Mesendoderm (in vitro differentiated cells): ENCODE data around the gene AVP. TPM values are rescaled to one million over a fixed set of nuclear protein-coding genes. Genes with fewer than 3 reads are reported as not detected.

Source experiments
- DNase-seq: peaks from one replicate; pipeline ENCODE4 v3.0.0; 2013
- H2AK5ac ChIP-seq: 2 replicates; pipeline ENCODE4 v1.6.1; 2013; ENCODE audit warnings: low read length, inconsistent platforms
- H2BK120ac ChIP-seq: 2 replicates; pipeline ENCODE4 v1.6.1; 2013; ENCODE audit warnings: low read depth, mild to moderate bottlenecking, low read length, moderate library complexity, mixed read lengths
- H2BK15ac ChIP-seq: replicated peaks from 2 replicates; pipeline ENCODE4 v1.6.1; 2013; ENCODE audit warnings: low read depth, mild to moderate bottlenecking, moderate library complexity
- H2BK5ac ChIP-seq: 2 replicates; pipeline ENCODE4 v1.6.1; 2013; ENCODE audit warnings: low read length, inconsistent platforms
- H3K18ac ChIP-seq: 2 replicates; pipeline ENCODE4 v1.6.1; 2013; ENCODE audit warnings: mild to moderate bottlenecking, low read length, mixed read lengths
- H3K23ac ChIP-seq: one replicate; pipeline ENCODE4 v1.6.1; 2013; ENCODE audit warnings: low read length
- H3K27ac ChIP-seq: 2 replicates; pipeline ENCODE4 v1.5.1; 2013; ENCODE audit warnings: low read depth, mild to moderate bottlenecking, inconsistent platforms, low read length, moderate library complexity
- H3K27me3 ChIP-seq: 2 replicates; pipeline ENCODE4 v1.6.1; 2013; ENCODE audit warnings: low read length, control low read depth, mild to moderate bottlenecking, inconsistent platforms; ENCODE audit not compliant: insufficient read depth, poor library complexity
- H3K36me3 ChIP-seq: 2 replicates; pipeline ENCODE4 v1.6.1; 2013; ENCODE audit warnings: low read length, inconsistent platforms; ENCODE audit not compliant: control insufficient read depth, insufficient read depth
- H3K4ac ChIP-seq: one replicate; pipeline ENCODE4 v1.6.1; 2013; ENCODE audit warnings: low read depth, mild to moderate bottlenecking, low read length, moderate library complexity
- H3K4me1 ChIP-seq: 2 replicates; pipeline ENCODE4 v1.6.1; 2013; ENCODE audit warnings: low read depth, low read length, inconsistent platforms; ENCODE audit not compliant: control insufficient read depth
- H3K4me2 ChIP-seq: 2 replicates; pipeline ENCODE4 v1.6.1; 2013; ENCODE audit warnings: low read length
- H3K4me3 ChIP-seq: 2 replicates; pipeline ENCODE4 v1.5.1; 2013; ENCODE audit warnings: mild to moderate bottlenecking, low read length
- H3K56ac ChIP-seq: one replicate; pipeline ENCODE4 v1.6.1; 2013; ENCODE audit warnings: low read length
- H3K79me1 ChIP-seq: 2 replicates; pipeline ENCODE4 v1.6.1; 2013; ENCODE audit warnings: low read length, inconsistent platforms
- H3K79me2 ChIP-seq: 2 replicates; pipeline ENCODE4 v1.6.1; 2013; ENCODE audit warnings: mild to moderate bottlenecking, low read length; ENCODE audit not compliant: control insufficient read depth, insufficient read depth
- H3K9ac ChIP-seq: 2 replicates; pipeline ENCODE4 v1.6.1; 2013; ENCODE audit warnings: low read length, inconsistent platforms
- H4K5ac ChIP-seq: one replicate; pipeline ENCODE4 v1.6.1; 2013; ENCODE audit warnings: low read length
- H4K8ac ChIP-seq: one replicate; pipeline ENCODE4 v1.6.1; 2013; ENCODE audit warnings: low read depth, mild to moderate bottlenecking, control low read depth, low read length, moderate library complexity
- WGBS: extraction: QIAGEN DNeasy Blood & Tissue Kit; methylation state at CpG from one replicate; pipeline ENCODE4 v1.1.7; 2013; ENCODE audit warnings: low lambda C conversion rate, missing lambda C conversion rate; ENCODE audit not compliant: insufficient coverage; ENCODE audit errors: extremely low coverage; 5-methylcytosine and 5-hydroxymethylcytosine counted together
- polyA plus RNA-seq, 2 experiments: library from polyadenylated mRNA; stranded (reverse); fragments of 200-250 nt; gene quantifications; one replicate each; pipeline ENCODE4 v1.2.3, GENCODE V29; 2013

Gene AVP
- 0.07 TPM for polyA plus RNA-seq (2013, experiment 1 of 2)
- polyA plus RNA-seq (2013, experiment 2 of 2) = 0.13 TPM

DNA sequence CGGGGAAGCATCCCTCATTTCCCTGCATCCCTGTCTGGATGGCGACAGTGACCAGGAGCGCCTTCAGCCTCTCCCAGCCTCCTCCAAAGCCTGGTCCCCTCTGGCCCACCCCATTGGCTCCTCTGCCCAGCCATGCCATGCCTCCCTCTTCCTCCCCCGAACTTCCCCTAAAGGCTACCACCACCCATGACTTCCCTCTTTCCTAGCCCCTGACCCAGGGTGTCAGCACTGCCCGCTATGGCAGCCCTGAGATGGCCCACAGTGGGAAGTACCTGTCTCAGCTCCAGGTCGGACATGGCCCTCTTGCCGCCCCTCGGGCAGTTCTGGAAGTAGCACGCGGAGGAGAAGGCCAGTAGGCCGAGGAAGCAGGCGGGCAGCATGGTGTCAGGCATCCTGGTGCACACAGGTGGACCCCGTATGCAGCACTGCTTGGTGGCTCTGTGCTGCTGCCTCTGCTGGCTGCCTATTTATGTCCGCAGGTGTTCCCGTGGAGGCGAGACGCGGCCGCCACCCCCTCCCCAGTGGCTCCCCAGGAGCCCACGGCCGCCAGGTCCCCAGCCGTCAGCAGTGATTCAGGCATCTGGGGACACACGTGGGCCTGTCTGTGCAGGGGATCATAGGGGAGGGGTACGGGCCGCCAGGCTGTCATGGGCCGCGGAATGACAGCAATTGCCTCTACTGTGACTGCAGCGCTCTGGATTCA lies at the start of gene AVP:
Gene AVP, minus strand, starts transcription at position 442 of the 703 bp plus-strand sequence. Its CDS starts 50 bp downstream, at position 392.
- Histone ChIP-seq H3K4me2 (no peak within 1 kb of the TSS), H3K23ac (no peak within 1 kb of the TSS), H3K4me3 (no peak within 1 kb of the TSS), H2AK5ac (no peak within 1 kb of the TSS), H3K4ac (no peak within 1 kb of the TSS), H4K8ac (no peak within 1 kb of the TSS), H3K79me2 (no peaks in the 10 kb centered on the region), H2BK15ac (no peak within 1 kb of the TSS), H3K56ac (no peak within 1 kb of the TSS), H3K36me3 (no peaks in the 10 kb centered on the region), H3K9ac (no peak within 1 kb of the TSS), H3K27me3 (peaks cover 18% of the 10 kb centered on the region), H2BK120ac (no peak within 1 kb of the TSS), H3K4me1 (no peaks in the 10 kb centered on the region), H3K79me1 (no peaks in the 10 kb centered on the region), H3K18ac (no peak within 1 kb of the TSS), H4K5ac (no peak within 1 kb of the TSS), H3K27ac (no peak within 1 kb of the TSS), H2BK5ac (no peak within 1 kb of the TSS)
- WGBS = no CpG with 5 or more reads among the region's 28 CpGs
- no peak for DNase-seq

DNA sequence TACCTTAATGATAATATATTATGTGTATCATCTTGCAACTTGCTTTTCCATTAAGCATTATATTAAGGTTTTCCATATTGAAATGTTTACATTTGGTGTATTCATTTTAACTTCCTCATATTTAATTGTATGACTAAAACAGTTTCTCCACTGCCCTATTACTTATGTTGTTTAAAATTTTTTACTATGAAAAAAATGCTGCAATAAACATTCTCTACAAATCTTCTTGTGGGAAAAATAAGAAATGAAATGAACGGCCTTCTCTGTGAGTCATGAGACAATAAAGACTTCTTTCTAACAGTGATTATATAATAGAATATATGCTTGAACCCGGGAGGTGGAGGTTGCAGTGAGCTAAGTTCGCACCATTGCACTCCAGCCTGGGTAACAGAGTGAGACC lies 49.6 kb upstream of the AVP start:
- H3K4me2 ChIP-seq = no peak overlapping the region
- H2AK5ac ChIP-seq = no peak overlapping the region
- H3K79me2 ChIP-seq = no peaks in the 10 kb centered on the region
- no CpG with 5 or more reads among the region's 3 CpGs for WGBS
- no peaks in the 10 kb centered on the region for H3K79me1 ChIP-seq
- no peak overlapping the region for H2BK120ac ChIP-seq
- no peak overlapping the region for H2BK5ac ChIP-seq
- no peaks in the 10 kb centered on the region for H3K36me3 ChIP-seq
- H3K18ac ChIP-seq = no peak overlapping the region
- no peak for DNase-seq
- H3K27me3 ChIP-seq = no peaks in the 10 kb centered on the region
- no peak overlapping the region for H3K4ac ChIP-seq
- H4K8ac ChIP-seq = no peak overlapping the region
- no peak overlapping the region for H3K4me3 ChIP-seq
- no peak overlapping the region for H3K9ac ChIP-seq
- H2BK15ac ChIP-seq = no peak overlapping the region
- H3K27ac ChIP-seq = no peak overlapping the region
- no peaks in the 10 kb centered on the region for H3K4me1 ChIP-seq
- H3K56ac ChIP-seq = no peak overlapping the region
- H4K5ac ChIP-seq = no peak overlapping the region
- no peak overlapping the region for H3K23ac ChIP-seq

DNA sequence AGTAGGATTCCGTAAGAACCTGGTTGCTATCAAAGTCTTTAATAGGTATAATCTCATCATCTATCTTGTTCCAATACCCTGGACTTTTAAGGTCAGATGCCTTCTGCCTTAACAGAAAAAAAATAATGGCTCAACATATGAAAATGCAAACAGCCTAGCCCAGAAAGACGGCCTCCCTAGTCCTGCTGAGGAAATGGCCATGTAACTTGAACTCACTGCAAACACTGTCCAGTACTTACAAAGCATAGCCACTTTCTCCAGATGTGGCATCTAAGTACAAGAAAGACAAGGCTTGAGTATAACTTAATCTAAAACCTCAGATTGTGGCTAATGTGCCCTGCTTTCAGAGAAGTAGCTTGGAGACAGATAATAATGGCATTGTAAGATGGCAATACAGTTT lies 48.6 kb upstream of the AVP start:
- no peak overlapping the region for H3K18ac ChIP-seq
- DNase-seq = no peak
- no peak overlapping the region for H3K56ac ChIP-seq
- no peak overlapping the region for H2BK120ac ChIP-seq
- no peak overlapping the region for H2BK15ac ChIP-seq
- H3K4me2 ChIP-seq = no peak overlapping the region
- H3K4ac ChIP-seq = no peak overlapping the region
- no peak overlapping the region for H2BK5ac ChIP-seq
- no peak overlapping the region for H3K4me3 ChIP-seq
- H3K79me1 ChIP-seq = no peaks in the 10 kb centered on the region
- no peak overlapping the region for H4K5ac ChIP-seq
- H3K36me3 ChIP-seq = no peaks in the 10 kb centered on the region
- no peak overlapping the region for H3K9ac ChIP-seq
- H3K79me2 ChIP-seq = no peaks in the 10 kb centered on the region
- H3K4me1 ChIP-seq = no peaks in the 10 kb centered on the region
- no peak overlapping the region for H3K23ac ChIP-seq
- no peak overlapping the region for H3K27ac ChIP-seq
- H4K8ac ChIP-seq = no peak overlapping the region
- no peak overlapping the region for H2AK5ac ChIP-seq
- WGBS = no CpG with 5 or more reads among the region's 2 CpGs
- H3K27me3 ChIP-seq = no peaks in the 10 kb centered on the region

- no peak overlapping the region for H3K9ac ChIP-seq
- H3K79me1 ChIP-seq = no peaks in the 10 kb centered on the region
- H3K79me2 ChIP-seq = no peaks in the 10 kb centered on the region
- H3K27ac ChIP-seq = no peak overlapping the region
- H2BK5ac ChIP-seq = no peak overlapping the region
- no peak overlapping the region for H2BK120ac ChIP-seq
- no peak overlapping the region for H3K4ac ChIP-seq
- H3K18ac ChIP-seq = no peak overlapping the region
- no CpG with 5 or more reads among the region's 2 CpGs for WGBS
- no peak for DNase-seq
- no peak overlapping the region for H3K4me3 ChIP-seq
- no peak overlapping the region for H3K56ac ChIP-seq
- no peak overlapping the region for H3K23ac ChIP-seq
- no peaks in the 10 kb centered on the region for H3K36me3 ChIP-seq
- H2BK15ac ChIP-seq = no peak overlapping the region
- H3K4me2 ChIP-seq = no peak overlapping the region
- H2AK5ac ChIP-seq = no peak overlapping the region
- H4K5ac ChIP-seq = no peak overlapping the region
- no peak overlapping the region for H4K8ac ChIP-seq
- no peaks in the 10 kb centered on the region for H3K27me3 ChIP-seq
- H3K4me1 ChIP-seq = no peaks in the 10 kb centered on the region
These were observed 45.6 kb upstream of the AVP start for GRCh38 chr20:3130051-3130600.

GRCh38 chr20:3129094-3129493 lies 44.6 kb upstream of the AVP start:
- Histone ChIP-seq H3K36me3 (no peaks in the 10 kb centered on the region), H3K4me2 (no peak overlapping the region), H2BK5ac (no peak overlapping the region), H3K27ac (no peak overlapping the region), H3K4me3 (no peak overlapping the region), H2BK120ac (no peak overlapping the region), H2AK5ac (no peak overlapping the region), H3K79me1 (no peaks in the 10 kb centered on the region), H3K9ac (no peak overlapping the region), H2BK15ac (no peak overlapping the region), H3K79me2 (no peaks in the 10 kb centered on the region), H3K4me1 (no peaks in the 10 kb centered on the region), H3K56ac (no peak overlapping the region), H3K27me3 (no peaks in the 10 kb centered on the region), H3K18ac (no peak overlapping the region), H3K23ac (no peak overlapping the region), H3K4ac (no peak overlapping the region), H4K5ac (no peak overlapping the region), H4K8ac (no peak overlapping the region)
- no peak for DNase-seq
- WGBS = no CpG with 5 or more reads among the region's 4 CpGs
